ENCODE data around the gene SYT6.
"Not testable (repeated sequence)": the region's sequence is repeated elsewhere in the genome, so short reads cannot be mapped to it uniquely, and the experiment has no call there.

SYT6 gene

DNA sequence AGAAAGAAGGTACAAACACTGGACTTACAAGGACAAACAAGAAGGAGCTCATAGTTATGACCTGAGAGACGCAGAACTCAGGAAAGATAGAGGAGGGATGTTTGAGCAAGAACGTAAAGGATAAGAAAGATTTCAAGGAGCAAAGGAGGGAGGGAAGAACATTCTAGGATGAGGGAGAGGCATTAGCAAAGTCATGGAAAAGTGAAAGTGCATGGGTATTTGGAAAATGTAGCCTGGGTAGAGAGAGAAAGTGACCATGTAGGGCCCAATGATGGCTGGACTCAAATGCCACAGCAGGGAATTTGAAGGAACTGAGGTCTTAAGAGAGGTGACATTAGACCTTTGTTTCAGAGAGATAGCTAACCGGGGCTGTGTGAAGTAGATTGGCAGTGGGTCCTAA lies 76.5 kb downstream of the SYT6 start:
- DNase-seq (ENCODE audit: insufficient read length, low spot score) (no peak), FAIRE-seq (no peak)

GRCh38 chr1:114076308-114076707 lies 77.4 kb downstream of the SYT6 start:
- FAIRE-seq = no peak

DNA sequence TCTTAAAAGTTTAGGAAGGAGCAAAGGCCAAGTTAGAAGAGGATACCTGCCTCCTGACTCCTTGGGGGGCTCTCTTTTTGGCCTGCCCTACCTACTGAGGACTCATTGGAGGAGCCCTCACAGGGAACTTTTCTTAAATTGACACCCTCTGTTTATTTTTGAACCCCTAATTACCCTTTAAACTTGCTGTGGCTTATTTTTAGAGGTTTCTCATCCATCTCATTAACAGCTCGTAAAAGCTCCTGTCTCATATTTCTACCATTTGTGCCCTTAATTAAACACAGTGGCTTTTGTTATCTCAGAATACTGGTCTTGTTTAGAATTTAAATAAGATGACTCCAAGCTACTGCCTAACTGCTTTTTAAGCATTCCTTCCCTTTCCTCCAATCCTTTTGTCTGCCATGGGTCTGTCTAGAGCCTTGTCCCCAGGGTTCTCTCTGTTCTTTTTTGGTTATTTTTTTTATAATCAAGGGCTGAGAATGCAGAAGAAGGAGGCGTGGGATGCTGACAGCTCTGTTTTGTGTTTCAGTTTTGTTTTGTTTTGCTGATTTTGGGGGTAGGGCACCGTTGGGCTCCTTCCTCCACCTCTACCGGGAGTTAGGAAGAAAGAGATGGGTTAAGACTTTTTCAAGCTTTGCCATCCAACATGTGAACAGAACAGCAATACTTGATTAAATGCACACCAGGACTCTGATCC lies 78.0 kb downstream of the SYT6 start:
- DNase-seq (ENCODE audit: insufficient read length, low spot score) = no peak
- no peak for FAIRE-seq

More at GRCh38 chr1:114076308-114076707, 77.4 kb downstream of the SYT6 start:
- DNase-seq (ENCODE audit: insufficient read length, low spot score) = no peak

DNA sequence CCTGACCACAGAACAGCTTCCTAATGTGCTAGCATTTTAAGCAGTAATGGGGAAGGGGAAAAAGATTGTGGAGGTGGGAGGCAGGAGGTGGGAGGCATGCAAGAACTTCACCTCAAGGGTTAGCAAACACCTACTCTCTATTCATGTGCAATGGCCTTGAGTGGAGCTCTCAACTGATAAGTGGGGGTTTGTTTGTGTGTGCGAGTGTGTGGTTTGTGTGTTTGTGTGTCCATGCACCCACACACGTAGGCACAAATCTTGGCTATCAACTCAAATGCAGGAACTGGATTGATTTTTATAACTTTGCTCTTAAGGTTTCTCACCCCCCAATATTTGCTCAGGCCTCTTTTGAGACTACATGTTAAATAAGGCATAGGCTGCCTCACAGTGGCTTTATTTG lies 78.6 kb downstream of the SYT6 start:
- FAIRE-seq = no peak
- DNase-seq (ENCODE audit: insufficient read length, low spot score) = no peak

DNA sequence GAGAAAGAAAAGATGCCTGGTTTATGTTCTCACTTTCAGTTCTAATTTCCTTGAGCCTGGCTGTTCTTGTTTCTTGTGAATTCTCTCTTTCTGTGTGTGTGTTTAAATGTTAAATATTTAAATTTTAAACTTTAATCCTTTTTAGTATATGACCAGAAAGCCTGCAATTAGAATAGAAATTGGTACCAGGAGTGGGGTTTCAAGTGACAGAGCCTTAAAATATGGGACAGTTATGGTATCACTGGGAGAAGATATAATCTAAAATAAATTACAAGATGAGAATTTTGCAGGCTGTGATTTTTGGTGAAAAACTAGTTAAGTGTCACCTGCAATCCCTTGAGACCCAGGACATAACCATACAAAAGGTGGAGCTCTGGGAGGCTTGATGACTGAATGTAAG lies 81.4 kb downstream of the SYT6 start:
- FAIRE-seq (no peak), DNase-seq (ENCODE audit: insufficient read length, low spot score) (no peak)

DNA sequence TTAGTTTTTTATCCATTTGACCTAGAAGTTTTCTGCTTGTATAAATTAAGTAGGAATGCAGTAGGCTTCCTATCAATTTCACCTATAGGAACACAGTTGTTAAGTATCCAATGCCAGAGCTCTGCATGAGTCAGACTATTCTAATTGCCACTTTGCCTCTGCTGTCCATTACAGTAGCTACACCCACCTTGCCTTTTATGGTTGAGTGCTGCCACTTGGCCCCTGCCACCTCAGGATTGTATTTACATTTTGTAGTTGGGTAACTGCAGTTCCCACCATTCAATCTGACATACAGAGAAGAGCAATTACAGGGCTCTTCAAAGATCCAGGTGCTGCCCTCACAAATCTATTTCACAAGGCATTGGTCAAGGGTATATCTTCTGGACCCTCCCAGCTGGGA lies 83.9 kb downstream of the SYT6 start:
- FAIRE-seq; DNase-seq (ENCODE audit: insufficient read length, low spot score): not testable (repeated sequence)

DNA sequence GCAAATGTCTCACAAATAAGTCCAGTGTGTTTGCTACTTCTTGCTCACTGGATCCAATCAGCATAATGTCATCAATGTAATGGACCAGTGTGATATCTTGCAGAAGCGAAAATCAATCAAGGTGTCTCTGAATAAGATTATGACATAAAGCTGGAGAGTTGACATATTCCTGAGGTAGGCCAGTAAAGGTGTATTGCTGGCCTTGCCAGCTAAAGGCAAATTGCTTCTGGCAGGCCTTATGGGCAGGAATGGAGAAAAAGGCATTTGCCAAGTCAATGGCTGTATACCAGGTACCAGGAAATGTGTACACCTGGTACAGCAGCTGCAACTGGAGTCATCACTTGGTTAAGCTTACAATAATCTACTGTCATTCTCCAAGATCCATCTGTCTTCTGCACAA lies 85.0 kb downstream of the SYT6 start:
- not testable (repeated sequence) for DNase-seq (ENCODE audit: insufficient read length, low spot score); FAIRE-seq

DNA sequence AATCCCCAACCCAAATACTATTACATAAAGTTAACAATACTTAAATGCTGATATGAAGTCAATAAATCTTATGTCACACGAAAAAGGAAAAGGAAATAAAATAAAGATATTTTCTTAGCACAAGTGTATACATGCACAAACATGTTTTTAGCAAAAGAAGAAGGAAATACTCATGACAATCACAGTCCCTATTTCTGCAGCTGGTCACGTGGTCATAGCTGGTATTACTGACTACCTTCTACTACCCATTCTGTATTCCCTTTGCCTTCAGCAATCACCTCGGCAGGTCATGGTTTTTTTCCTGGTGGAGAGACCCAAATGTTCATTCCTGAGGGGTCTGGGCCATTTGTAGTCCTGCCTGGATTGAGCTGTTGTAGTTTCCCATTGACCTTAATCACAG lies 88.0 kb downstream of the SYT6 start:
- DNase-seq (ENCODE audit: insufficient read length, low spot score); FAIRE-seq: not testable (repeated sequence)

DNA sequence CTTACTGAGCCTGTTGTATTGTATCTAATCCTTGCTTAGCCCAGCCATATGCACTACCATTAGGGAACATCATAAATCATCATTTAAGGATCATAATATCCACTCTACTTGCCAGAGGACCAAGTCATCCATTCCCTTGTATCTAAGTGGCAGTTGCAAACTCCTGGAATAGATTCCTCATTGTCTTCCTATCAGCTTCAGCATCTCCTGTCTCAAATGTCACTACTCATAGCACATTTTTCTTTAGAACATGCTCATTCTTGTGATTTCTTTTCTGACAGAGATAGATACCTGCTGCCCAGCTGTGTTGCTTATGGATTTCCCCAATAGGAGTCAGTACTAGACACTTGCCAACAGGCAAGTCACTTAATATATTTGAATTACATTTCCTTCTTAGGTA lies 90.1 kb downstream of the SYT6 start:
- FAIRE-seq (no peak), DNase-seq (ENCODE audit: insufficient read length, low spot score) (no peak)

GRCh38 chr1:114062477-114063099 lies 91.1 kb downstream of the SYT6 start:
- FAIRE-seq (no peak), DNase-seq (ENCODE audit: insufficient read length, low spot score) (no peak)

GRCh38 chr1:114061121-114061830 lies 92.4 kb downstream of the SYT6 start:
- FAIRE-seq (no peak), DNase-seq (ENCODE audit: insufficient read length, low spot score) (no peak)

DNA sequence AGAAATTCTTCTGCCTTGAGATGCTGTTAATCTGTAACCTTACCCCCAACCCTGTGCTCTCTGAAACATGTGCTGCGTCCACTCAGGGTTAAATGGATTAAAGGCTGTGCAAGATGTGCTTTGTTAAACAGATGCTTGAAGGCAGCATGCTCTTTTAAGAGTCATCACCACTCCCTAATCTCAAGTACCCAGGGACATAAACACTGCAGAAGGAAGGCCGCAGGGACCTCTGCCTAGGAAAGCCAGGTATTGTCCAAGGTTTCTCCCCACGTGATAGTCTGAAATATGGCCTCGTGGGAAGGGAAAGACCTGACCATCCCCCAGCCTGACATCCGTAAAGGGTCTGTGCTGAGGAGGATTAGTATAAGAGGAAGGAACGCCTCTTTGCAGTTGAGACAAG lies 95.4 kb downstream of the SYT6 start:
- not testable (repeated sequence) for DNase-seq (ENCODE audit: insufficient read length, low spot score)

GRCh38 chr1:114054148-114054547 lies 99.5 kb downstream of the SYT6 start:
- no peak for DNase-seq (ENCODE audit: insufficient read length, low spot score)
- FAIRE-seq = peak; percentile 89

More for the DNA sequence above, 95.4 kb downstream of the SYT6 start:
- not testable (repeated sequence) for FAIRE-seq

GRCh38 chr1:114048232-114048631 lies 105.4 kb downstream of the SYT6 start:
- DNase-seq (ENCODE audit: insufficient read length, low spot score) (no peak), FAIRE-seq (no peak)

DNA sequence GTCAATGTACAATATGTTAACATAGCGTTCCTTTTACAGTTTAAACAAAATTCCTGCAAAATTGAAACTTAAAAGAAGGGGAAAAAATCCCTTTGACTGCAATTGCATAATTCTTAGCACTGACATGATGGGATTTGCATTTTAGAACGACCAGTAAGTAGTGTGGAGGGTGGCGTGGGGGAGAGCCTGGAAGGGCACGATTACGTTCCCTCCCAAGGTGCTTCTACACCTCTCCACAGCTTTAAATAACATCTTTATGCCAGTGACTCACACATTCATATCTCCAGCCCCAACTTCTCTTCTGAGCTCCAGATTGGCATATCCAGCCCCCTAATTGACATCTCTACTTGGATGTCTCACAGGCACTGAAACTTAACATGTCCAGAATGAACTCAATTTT lies 110.1 kb downstream of the SYT6 start:
- no peak for FAIRE-seq
- DNase-seq (ENCODE audit: insufficient read length, low spot score) = no peak

GRCh38 chr1:114043054-114043453 lies 110.6 kb downstream of the SYT6 start:
- no peak for DNase-seq (ENCODE audit: insufficient read length, low spot score)
- FAIRE-seq = no peak

GRCh38 chr1:114040273-114041015 lies 113.2 kb downstream of the SYT6 start:
- no peak for DNase-seq (ENCODE audit: insufficient read length, low spot score)
- FAIRE-seq = no peak
